Measurements from ENCODE around the gene MVB12B. TPM values are rescaled to one million over a fixed set of nuclear protein-coding genes. Genes with fewer than 3 reads are reported as not detected.

MVB12B gene
- total and polyA plus RNA-seq, 2 of the 8 experiments (the other 6 are each of a cell fraction or from before 2014, with no cell fraction given): 2.6 to 5.0 TPM

GRCh38 chr9:126338945-126339344 is 12.3 kb downstream of the MVB12B start:
- no peak overlapping the region for H3K14ac ChIP-seq (ENCODE audit: insufficient read length)
- H3K27ac ChIP-seq (ENCODE audit: low read depth, low read length): no peak overlapping the region
- H3K36me3 ChIP-seq (ENCODE audit: control insufficient read depth in 2 of 4, insufficient read depth in 4 of 4, low read length in 3 of 4): no peaks in the 10 kb centered on the region
- WGBS, 2 experiments (ENCODE audit: extremely low coverage in 1 of 2, insufficient coverage in 1 of 2, insufficient read length in 1 of 2, insufficient replicate concordance in 2 of 2, low coverage in 1 of 2, low lambda C conversion rate in 2 of 2, missing lambda C conversion rate in 1 of 2): 59% methylated on average over 3 of the region's 3 CpGs; no CpG with 5 or more reads in 1 of the 2 experiments
- ChIA-PET CTCF (ENCODE audit: partially characterized antibody) (interaction anchor here (1.7 kb wide), 1 partner anchor 18 kb away, joined by 5 read pairs; no protein-coding TSS in a partner anchor), POLR2A (ENCODE audit: partially characterized antibody) (no interaction called here)
- no peak overlapping the region for H3K4me3 ChIP-seq (ENCODE audit: extremely low read depth in 1 of 4, insufficient read depth in 2 of 4, low read depth in 3 of 4, low read length in 4 of 4)
- FAIRE-seq: no peak
- no peak for DNase-seq (ENCODE audit: low read depth in 1 of 2, low spot score in 2 of 2)
- no peak overlapping the region for H3K4ac ChIP-seq (replicated peaks; ENCODE audit: insufficient read length, low read depth, low read length)
- no peak overlapping the region for H3K9ac ChIP-seq (replicated peaks in 1 of 4; ENCODE audit: extremely low read depth in 1 of 4, low read depth in 3 of 4, low read length in 3 of 4)
- H3K56ac ChIP-seq (replicated peaks; ENCODE audit: insufficient read length, low read depth, low read length): no peak overlapping the region
- no peak overlapping the region for H2BK15ac ChIP-seq (ENCODE audit: low read length)
- no peaks in the 10 kb centered on the region for H3K9me3 ChIP-seq (ENCODE audit: insufficient read depth in 2 of 2, low read depth in 1 of 2, low read length in 1 of 2)
- no peaks in the 10 kb centered on the region for H3K23me2 ChIP-seq (ENCODE audit: low read depth, low read length)
- no peak overlapping the region for H2AK5ac ChIP-seq (ENCODE audit: low read depth, low read length)
- no peak overlapping the region for H3K4me2 ChIP-seq (ENCODE audit: insufficient read depth in 1 of 2, low read depth in 2 of 2, low read length in 2 of 2)
- H4K91ac ChIP-seq (replicated peaks; ENCODE audit: insufficient read length, low read length): no peak overlapping the region
- peaks cover 0 to 10% (median 5%) of the 10 kb centered on the region in 4 experiments; a peak in 2 of 7 replicates for H3K4me1 ChIP-seq (replicated peaks in 1 of 4; ENCODE audit: control insufficient read depth in 3 of 4, insufficient read depth in 4 of 4, low read length in 3 of 4)
- no peak overlapping the region for H2BK20ac ChIP-seq (ENCODE audit: low read length)
- H2AFZ ChIP-seq (ENCODE audit: low read length): no peak overlapping the region
- no peak overlapping the region for H2BK12ac ChIP-seq (ENCODE audit: low read depth, low read length)
- H2BK5ac ChIP-seq (ENCODE audit: low read depth, low read length): no peak overlapping the region
- no peaks in the 10 kb centered on the region for H3K79me2 ChIP-seq (ENCODE audit: control insufficient read depth in 1 of 2, insufficient read depth in 2 of 2, low read length in 2 of 2)
- no peak overlapping the region for H3K18ac ChIP-seq (ENCODE audit: extremely low read depth, low read length)
- no peak overlapping the region for H2BK120ac ChIP-seq (replicated peaks; ENCODE audit: low read depth, low read length)
- no peaks in the 10 kb centered on the region for H3K27me3 ChIP-seq (replicated peaks in 1 of 4; ENCODE audit: control insufficient read depth in 3 of 4, extremely low read depth in 1 of 4, insufficient read depth in 3 of 4, low read length in 3 of 4)
- no peaks in the 10 kb centered on the region; the same call in 1 of the 2 replicates for H3K79me1 ChIP-seq (ENCODE audit: low read depth, low read length)
- H4K20me1 ChIP-seq (replicated peaks in 1 of 2; ENCODE audit: control insufficient read depth in 1 of 2, insufficient read depth in 2 of 2, low read length in 2 of 2): no peaks in the 10 kb centered on the region
- no peak overlapping the region for H3K23ac ChIP-seq (ENCODE audit: insufficient read length)
- H4K5ac ChIP-seq (ENCODE audit: insufficient read length, low read depth, low read length): no peak overlapping the region
- H4K8ac ChIP-seq (ENCODE audit: extremely low read depth, insufficient read depth, low read length): no peak overlapping the region
- no peak for TF ChIP-seq SUZ12 (IDR thresholded peaks at IDR 0.05; ENCODE audit: low read length)
- TF ChIP-seq JUN (IDR thresholded peaks at IDR 0.05; ENCODE audit: low read depth, low read length): no peak
- TF ChIP-seq SP2 (IDR thresholded peaks at IDR 0.05; ENCODE audit: low read length): no peak
- TF ChIP-seq SIN3A (conservative IDR thresholded peaks at IDR 0.05 in 1 of 2, IDR thresholded peaks at IDR 0.05 in 1 of 2; ENCODE audit: low read depth in 1 of 2, low read length in 2 of 2): no peak
